Trophoblast cell (in vitro differentiated cells and primary cell): Measurements from ENCODE around the gene IBTK. TPM values are rescaled to one million over a fixed set of nuclear protein-coding genes. Genes with fewer than 3 reads are reported as not detected.
"Not testable (repeated sequence)": the region's sequence is repeated elsewhere in the genome, so short reads cannot be mapped to it uniquely, and the experiment has no call there.

Experiments used
- DNase-seq, 2 donors: peaks; one replicate each; pipeline ENCODE4 v3.0.0-alpha.2; 2016
- H2AFZ ChIP-seq: 2 replicates; pipeline ENCODE4 v1.6.1; 2013; ENCODE audit warnings: low read length, moderate library complexity, mild to moderate bottlenecking; ENCODE audit not compliant: insufficient read depth, poor library complexity
- H2AK5ac ChIP-seq: 2 replicates; pipeline ENCODE4 v1.6.1; 2013; ENCODE audit warnings: mild to moderate bottlenecking, low read length
- H2BK120ac ChIP-seq: 2 replicates; pipeline ENCODE4 v1.6.1; 2013; ENCODE audit warnings: low read length, mild to moderate bottlenecking, moderate library complexity; ENCODE audit not compliant: insufficient read depth, poor library complexity
- H2BK12ac ChIP-seq: 2 replicates; pipeline ENCODE4 v1.6.1; 2013; ENCODE audit warnings: mild to moderate bottlenecking, low read length, moderate library complexity
- H2BK5ac ChIP-seq: 2 replicates; pipeline ENCODE4 v1.6.1; 2013; ENCODE audit warnings: low read length, low read depth, moderate library complexity, mild to moderate bottlenecking; ENCODE audit not compliant: poor library complexity
- H3K14ac ChIP-seq: 2 replicates; pipeline ENCODE4 v1.6.1; 2013; ENCODE audit warnings: mild to moderate bottlenecking, low read length
- H3K18ac ChIP-seq: 2 replicates; pipeline ENCODE4 v1.6.1; 2013; ENCODE audit warnings: mild to moderate bottlenecking, low read length
- H3K23ac ChIP-seq: 2 replicates; pipeline ENCODE4 v1.6.1; 2013; ENCODE audit warnings: low read length
- H3K27ac ChIP-seq: 2 replicates; pipeline ENCODE4 v1.5.1; 2013; ENCODE audit warnings: low read depth, mild to moderate bottlenecking, inconsistent platforms, low read length, moderate library complexity
- H3K27me3 ChIP-seq: 2 replicates; pipeline ENCODE4 v1.6.1; 2013; ENCODE audit warnings: inconsistent platforms, mild to moderate bottlenecking, low read length, moderate library complexity; ENCODE audit not compliant: insufficient read depth
- H3K36me3 ChIP-seq, 2 experiments: 1 replicate in 1 of 2; 2 replicates in 1 of 2; pipeline ENCODE4 v1.6.1; 2013; ENCODE audit warnings: low read length in 2 of 2, mild to moderate bottlenecking in 2 of 2, moderate library complexity in 1 of 2; ENCODE audit not compliant: insufficient read depth in 2 of 2, control insufficient read depth in 1 of 2
- H3K4ac ChIP-seq: 2 replicates; pipeline ENCODE4 v1.6.1; 2013; ENCODE audit warnings: low read depth, mild to moderate bottlenecking, low read length, moderate library complexity
- H3K4me1 ChIP-seq, 2 experiments: 1 replicate in 1 of 2; 2 replicates in 1 of 2; pipeline ENCODE4 v1.6.1; 2013; ENCODE audit warnings: low read length in 2 of 2, mild to moderate bottlenecking in 2 of 2, moderate library complexity in 1 of 2; ENCODE audit not compliant: insufficient read depth in 2 of 2, control insufficient read depth in 1 of 2
- H3K4me2 ChIP-seq: 2 replicates; pipeline ENCODE4 v1.6.1; 2013; ENCODE audit warnings: inconsistent platforms, mild to moderate bottlenecking, low read length, moderate library complexity
- H3K4me3 ChIP-seq: 2 replicates; pipeline ENCODE4 v1.5.1; 2013; ENCODE audit warnings: mild to moderate bottlenecking, low read depth, low read length, inconsistent platforms
- H3K79me1 ChIP-seq: one replicate; pipeline ENCODE4 v1.6.1; 2013; ENCODE audit warnings: low read length
- H3K79me2 ChIP-seq: 2 replicates; pipeline ENCODE4 v1.6.1; 2013; ENCODE audit warnings: low read length, mild to moderate bottlenecking; ENCODE audit not compliant: control insufficient read depth, insufficient read depth, poor library complexity
- H3K9ac ChIP-seq: 2 replicates; pipeline ENCODE4 v1.6.1; 2013; ENCODE audit warnings: mild to moderate bottlenecking, low read length
- H3K9me3 ChIP-seq: 2 replicates; pipeline ENCODE4 v1.6.1; 2013; ENCODE audit warnings: low read depth, mild to moderate bottlenecking, control low read depth, inconsistent platforms, low read length; ENCODE audit not compliant: insufficient read depth
- H4K12ac ChIP-seq: 2 replicates; pipeline ENCODE4 v1.6.1; 2013; ENCODE audit warnings: low read depth, mild to moderate bottlenecking, low read length, moderate library complexity
- H4K8ac ChIP-seq: 2 replicates; pipeline ENCODE4 v1.6.1; 2013; ENCODE audit warnings: low read depth, mild to moderate bottlenecking, low read length, moderate library complexity
- H4K91ac ChIP-seq: one replicate; pipeline ENCODE4 v1.6.1; 2013; ENCODE audit warnings: low read depth, mild to moderate bottlenecking, low read length, moderate library complexity
- WGBS: extraction: QIAGEN DNeasy Blood & Tissue Kit; methylation state at CpG from one replicate; pipeline ENCODE4 v1.1.7; 2013; ENCODE audit warnings: missing lambda C conversion rate; ENCODE audit not compliant: insufficient read length, insufficient coverage; ENCODE audit errors: extremely low coverage; 5-methylcytosine and 5-hydroxymethylcytosine counted together
- polyA plus RNA-seq: library from polyadenylated mRNA; stranded (reverse); fragments of 200-250 nt; gene quantifications from 2 replicates; pipeline ENCODE4 v1.2.3, GENCODE V29; 2013

IBTK gene
- polyA plus RNA-seq, result 10.9 and 11.5 TPM in 2 replicates

GRCh38 chr6:82247505-82248272, at the start of gene IBTK:
IBTK (minus strand) TSS chr6:82247744; CDS start chr6:82240486, 7,258 bp downstream.
- peak within 1 kb of the TSS; percentile 79 for H4K12ac ChIP-seq
- peak within 1 kb of the TSS; percentile 13 for H3K4ac ChIP-seq
- peaks cover 7% of the 10 kb centered on the region for H3K79me2 ChIP-seq
- peak within 1 kb of the TSS; percentile 77 for H3K9ac ChIP-seq
- peaks cover 4 to 9% of the 10 kb centered on the region in 2 experiments for H3K4me1 ChIP-seq
- no peak within 1 kb of the TSS for H2AK5ac ChIP-seq
- peak within 1 kb of the TSS; percentile 83 for H3K4me2 ChIP-seq
- peak within 1 kb of the TSS; percentile 74 for H3K14ac ChIP-seq
- H3K23ac ChIP-seq, result no peak within 1 kb of the TSS
- H3K36me3 ChIP-seq, result no peaks in the 10 kb centered on the region
- H4K91ac ChIP-seq, result peak within 1 kb of the TSS; percentile 80
- peak within 1 kb of the TSS; percentile 94 for H2AFZ ChIP-seq
- peak within 1 kb of the TSS; percentile 37 for H2BK120ac ChIP-seq
- WGBS, result no CpG with 5 or more reads among the region's 45 CpGs
- no peak within 1 kb of the TSS for H2BK12ac ChIP-seq
- no peaks in the 10 kb centered on the region for H3K9me3 ChIP-seq
- peak within 1 kb of the TSS; percentile 94 for H3K4me3 ChIP-seq
- peak within 1 kb of the TSS; percentile 93 for H4K8ac ChIP-seq
- peaks cover 6% of the 10 kb centered on the region for H3K79me1 ChIP-seq
- H3K18ac ChIP-seq, result peak within 1 kb of the TSS; percentile 61
- H2BK5ac ChIP-seq, result peak within 1 kb of the TSS; percentile 57
- peak; percentile 96 for DNase-seq
- H3K27me3 ChIP-seq, result no peaks in the 10 kb centered on the region
- peak within 1 kb of the TSS; percentile 84 for H3K27ac ChIP-seq

GRCh38 chr6:82283771-82284410, 36.3 kb upstream of the IBTK start:
- no peaks in the 10 kb centered on the region for H3K79me1 ChIP-seq
- H2AFZ ChIP-seq, result no peak overlapping the region

GRCh38 chr6:82281550-82281949, 34.0 kb upstream of the IBTK start:
- H3K4ac ChIP-seq, H2BK120ac ChIP-seq, H3K79me2 ChIP-seq, H3K4me1 ChIP-seq, H3K9me3 ChIP-seq, H3K27me3 ChIP-seq, DNase-seq, H2BK12ac ChIP-seq, H4K12ac ChIP-seq, H3K23ac ChIP-seq, H2BK5ac ChIP-seq, H3K36me3 ChIP-seq, H3K14ac ChIP-seq, H2AFZ ChIP-seq, H3K9ac ChIP-seq, H4K91ac ChIP-seq, H4K8ac ChIP-seq, H3K18ac ChIP-seq, H2AK5ac ChIP-seq, H3K79me1 ChIP-seq, H3K4me3 ChIP-seq, H3K27ac ChIP-seq, H3K4me2 ChIP-seq: not testable (repeated sequence)
- no CpG with 5 or more reads among the region's 2 CpGs for WGBS

More at GRCh38 chr6:82283771-82284410, 36.3 kb upstream of the IBTK start:
- no peak for DNase-seq
- no peak overlapping the region for H3K4ac ChIP-seq
- H3K27me3 ChIP-seq, result no peaks in the 10 kb centered on the region
- H4K12ac ChIP-seq, result no peak overlapping the region
- no peaks in the 10 kb centered on the region for H3K4me1 ChIP-seq
- H3K36me3 ChIP-seq, result no peaks in the 10 kb centered on the region
- no peak overlapping the region for H3K14ac ChIP-seq
- no peak overlapping the region for H3K4me2 ChIP-seq
- no CpG with 5 or more reads among the region's 11 CpGs for WGBS
- no peak overlapping the region for H4K8ac ChIP-seq
- no peak overlapping the region for H3K9ac ChIP-seq
- H3K23ac ChIP-seq, result no peak overlapping the region
- H3K9me3 ChIP-seq, result peaks cover 2% of the 10 kb centered on the region
- no peak overlapping the region for H4K91ac ChIP-seq
- H3K79me2 ChIP-seq, result no peaks in the 10 kb centered on the region
- no peak overlapping the region for H2BK120ac ChIP-seq
- no peak overlapping the region for H2BK5ac ChIP-seq
- H3K18ac ChIP-seq, result no peak overlapping the region
- no peak overlapping the region for H3K4me3 ChIP-seq
- no peak overlapping the region for H2AK5ac ChIP-seq
- no peak overlapping the region for H2BK12ac ChIP-seq
- H3K27ac ChIP-seq, result no peak overlapping the region

GRCh38 chr6:82277686-82278085, 30.1 kb upstream of the IBTK start:
- Histone ChIP-seq H3K14ac (no peak overlapping the region), H2BK120ac (no peak overlapping the region), H3K4me2 (no peak overlapping the region)

More at GRCh38 chr6:82277686-82278085, 30.1 kb upstream of the IBTK start:
- Histone ChIP-seq H2BK5ac (no peak overlapping the region), H3K18ac (no peak overlapping the region), H2BK12ac (no peak overlapping the region), H3K4ac (no peak overlapping the region), H3K36me3 (no peaks in the 10 kb centered on the region), H3K9ac (no peak overlapping the region), H3K9me3 (no peaks in the 10 kb centered on the region), H4K12ac (no peak overlapping the region), H3K27me3 (no peaks in the 10 kb centered on the region), H3K79me1 (no peaks in the 10 kb centered on the region), H4K91ac (no peak overlapping the region), H4K8ac (no peak overlapping the region), H3K23ac (no peak overlapping the region), H3K4me3 (no peak overlapping the region), H2AK5ac (no peak overlapping the region), H2AFZ (no peak overlapping the region), H3K79me2 (no peaks in the 10 kb centered on the region), H3K27ac (no peak overlapping the region), H3K4me1 (peaks cover 0 to 1% of the 10 kb centered on the region in 2 experiments)
- DNase-seq, result no peak
